DND-41 (cell line): Measurements from ENCODE around the gene BPIFB1.

ENCODE experiments used
- ATAC-seq: fragments of 200-7000 bp; cut with Tn5 transposase; 3 replicates; pipeline ENCODE4 v1.9.1; 2021; ENCODE audit warnings: low read depth; ENCODE audit not compliant: insufficient read depth
- DNase-seq: peaks from one replicate; pipeline ENCODE4 v3.0.0-alpha.2; 2020
- H2AFZ ChIP-seq: 2 replicates; pipeline ENCODE4 v1.6.0; 2012; ENCODE audit warnings: low read depth, low read length
- H3K27ac ChIP-seq: 2 replicates; pipeline ENCODE4 v1.5.1; 2012; ENCODE audit warnings: low read length, inconsistent platforms
- H3K27me3 ChIP-seq: fragments of 200-600 bp; sonication (generic); 2 replicates; pipeline ENCODE4 v1.6.0; 2012; ENCODE audit warnings: low read length, mild to moderate bottlenecking, inconsistent platforms; ENCODE audit not compliant: insufficient read depth, poor library complexity
- H3K36me3 ChIP-seq: 2 replicates; pipeline ENCODE4 v1.5.1; 2012; ENCODE audit warnings: low read length, inconsistent platforms; ENCODE audit not compliant: insufficient read depth
- H3K4me1 ChIP-seq: 2 replicates; pipeline ENCODE4 v1.5.1; 2012; ENCODE audit warnings: mild to moderate bottlenecking, low read length; ENCODE audit not compliant: insufficient read depth
- H3K4me2 ChIP-seq: 2 replicates; pipeline ENCODE4 v1.6.0; 2012; ENCODE audit warnings: mild to moderate bottlenecking, moderate library complexity, low read length, inconsistent platforms; ENCODE audit not compliant: insufficient read depth
- H3K4me3 ChIP-seq, 2 experiments: fragments of 200-600 bp in 1 of 2; shearing (Covaris generic) in 1 of 2; 2 replicates each; pipeline ENCODE4 v1.5.1; 2012 to 2016; ENCODE audit warnings: inconsistent platforms in 2 of 2, low read length in 2 of 2, mild to moderate bottlenecking in 2 of 2, low read depth in 1 of 2, moderate library complexity in 1 of 2
- H3K79me2 ChIP-seq: 2 replicates; pipeline ENCODE4 v1.6.0; 2012; ENCODE audit warnings: low read length, inconsistent platforms; ENCODE audit not compliant: insufficient read depth
- H3K9ac ChIP-seq: 2 replicates; pipeline ENCODE4 v1.6.0; 2012; ENCODE audit warnings: low read depth, mild to moderate bottlenecking, inconsistent platforms, low read length, moderate library complexity
- H3K9me3 ChIP-seq: 2 replicates; pipeline ENCODE4 v1.5.1; 2012; ENCODE audit warnings: low read length, moderate library complexity, mild to moderate bottlenecking, inconsistent platforms; ENCODE audit not compliant: insufficient read depth, severe bottlenecking
- H4K20me1 ChIP-seq: 2 replicates; pipeline ENCODE4 v1.6.0; 2012; ENCODE audit warnings: low read length; ENCODE audit not compliant: insufficient read depth
- EZH2 ChIP-seq: IDR thresholded peaks from 3 replicates; pipeline ENCODE4 v1.6.1; 2012; ENCODE audit warnings: borderline replicate concordance, low read depth, mild to moderate bottlenecking, moderate library complexity, low read length, inconsistent platforms; ENCODE audit not compliant: severe bottlenecking
- TF ChIP-seq, protein P1 (sequence below): IDR thresholded peaks from 2 replicates; pipeline ENCODE4 v1.5.1; 2012; ENCODE audit warnings: borderline replicate concordance, low read length, moderate library complexity, mild to moderate bottlenecking; ENCODE audit not compliant: poor library complexity, severe bottlenecking; ENCODE audit errors: extremely low read depth

BPIFB1 gene

DNA sequence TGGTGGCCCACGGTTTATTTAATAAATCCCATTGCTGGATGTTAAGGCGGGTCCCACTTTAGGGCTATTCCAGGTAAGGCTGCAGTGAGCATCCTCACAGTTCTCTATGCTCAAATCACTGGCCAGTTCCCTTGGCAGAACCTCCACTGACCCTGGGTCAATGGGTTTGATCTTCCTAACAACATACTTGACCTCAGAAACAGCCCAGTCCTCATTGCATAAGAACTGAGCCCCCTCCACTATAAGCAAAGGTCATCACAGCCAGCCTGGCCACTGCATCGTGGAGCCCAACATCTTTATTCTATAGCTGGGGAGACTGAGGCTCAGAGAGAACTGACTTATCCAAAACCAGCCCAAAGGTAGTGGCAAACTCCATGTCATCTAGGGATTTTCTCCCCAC, 4.3 kb upstream of the BPIFB1 start:
- no peak for ATAC-seq
- H3K4me1 ChIP-seq = no peaks in the 10 kb centered on the region
- peaks cover 15% of the 10 kb centered on the region for H3K27me3 ChIP-seq
- TF ChIP-seq, protein P1, sequence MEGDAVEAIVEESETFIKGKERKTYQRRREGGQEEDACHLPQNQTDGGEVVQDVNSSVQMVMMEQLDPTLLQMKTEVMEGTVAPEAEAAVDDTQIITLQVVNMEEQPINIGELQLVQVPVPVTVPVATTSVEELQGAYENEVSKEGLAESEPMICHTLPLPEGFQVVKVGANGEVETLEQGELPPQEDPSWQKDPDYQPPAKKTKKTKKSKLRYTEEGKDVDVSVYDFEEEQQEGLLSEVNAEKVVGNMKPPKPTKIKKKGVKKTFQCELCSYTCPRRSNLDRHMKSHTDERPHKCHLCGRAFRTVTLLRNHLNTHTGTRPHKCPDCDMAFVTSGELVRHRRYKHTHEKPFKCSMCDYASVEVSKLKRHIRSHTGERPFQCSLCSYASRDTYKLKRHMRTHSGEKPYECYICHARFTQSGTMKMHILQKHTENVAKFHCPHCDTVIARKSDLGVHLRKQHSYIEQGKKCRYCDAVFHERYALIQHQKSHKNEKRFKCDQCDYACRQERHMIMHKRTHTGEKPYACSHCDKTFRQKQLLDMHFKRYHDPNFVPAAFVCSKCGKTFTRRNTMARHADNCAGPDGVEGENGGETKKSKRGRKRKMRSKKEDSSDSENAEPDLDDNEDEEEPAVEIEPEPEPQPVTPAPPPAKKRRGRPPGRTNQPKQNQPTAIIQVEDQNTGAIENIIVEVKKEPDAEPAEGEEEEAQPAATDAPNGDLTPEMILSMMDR = no peak
- TF ChIP-seq EZH2 = no peak
- H3K36me3 ChIP-seq = no peaks in the 10 kb centered on the region
- H3K27ac ChIP-seq = no peak overlapping the region
- no peak overlapping the region for H3K9ac ChIP-seq
- H3K79me2 ChIP-seq = no peaks in the 10 kb centered on the region
- no peak overlapping the region for H3K4me3 ChIP-seq
- no peaks in the 10 kb centered on the region for H4K20me1 ChIP-seq
- no peak for DNase-seq
- H3K9me3 ChIP-seq = no peaks in the 10 kb centered on the region
- no peak overlapping the region for H3K4me2 ChIP-seq
- H2AFZ ChIP-seq = no peak overlapping the region

GRCh38 chr20:33279261-33279910, 3.6 kb upstream of the BPIFB1 start:
- peaks cover 22% of the 10 kb centered on the region for H3K27me3 ChIP-seq
- H4K20me1 ChIP-seq = no peaks in the 10 kb centered on the region
- DNase-seq (no peak), ATAC-seq (no peak)
- H3K4me3 ChIP-seq = no peak overlapping the region
- H3K4me1 ChIP-seq = no peaks in the 10 kb centered on the region
- H2AFZ ChIP-seq = no peak overlapping the region
- no peaks in the 10 kb centered on the region for H3K79me2 ChIP-seq
- no peak overlapping the region for H3K27ac ChIP-seq
- TF ChIP-seq, protein P1 = no peak
- TF ChIP-seq EZH2 = no peak
- no peaks in the 10 kb centered on the region for H3K36me3 ChIP-seq
- H3K9ac ChIP-seq = no peak overlapping the region
- no peak overlapping the region for H3K4me2 ChIP-seq
- no peaks in the 10 kb centered on the region for H3K9me3 ChIP-seq

- H2AFZ ChIP-seq = no peak overlapping the region
These were observed 2.9 kb upstream of the BPIFB1 start for GRCh38 chr20:33280000-33280680.

More at GRCh38 chr20:33280000-33280680, 2.9 kb upstream of the BPIFB1 start:
- TF ChIP-seq EZH2 = no peak
- TF ChIP-seq, protein P1 = no peak
- H3K36me3 ChIP-seq = no peaks in the 10 kb centered on the region
- H3K4me3 ChIP-seq = no peak overlapping the region
- no peaks in the 10 kb centered on the region for H3K9me3 ChIP-seq
- no peak overlapping the region for H3K4me2 ChIP-seq
- no peaks in the 10 kb centered on the region for H3K79me2 ChIP-seq
- no peaks in the 10 kb centered on the region for H4K20me1 ChIP-seq
- no peak overlapping the region for H3K9ac ChIP-seq
- no peaks in the 10 kb centered on the region for H3K4me1 ChIP-seq
- DNase-seq (no peak), ATAC-seq (no peak)
- H3K27ac ChIP-seq = no peak overlapping the region
- peaks cover 25% of the 10 kb centered on the region for H3K27me3 ChIP-seq
